Tibial nerve (tissue), 4 donors: ENCODE results near the gene ERC2.

ENCODE experiments used
- CTCF ChIP-seq, 5 experiments: fragments of 200-600 bp in 3 of 5; fragments of 450-650 bp in 2 of 5; sonication (generic) in 3 of 5; IDR thresholded peaks; one replicate each; pipeline ENCODE4 v1.5.1; 2016 to 2019; ENCODE audit warnings: antibody characterized with exemption in 5 of 5, mild to moderate bottlenecking in 3 of 5, moderate library complexity in 2 of 5
- EP300 ChIP-seq, 2 donors: sonication (generic); formaldehyde crosslinking; IDR thresholded peaks; one replicate each; pipeline ENCODE4 v1.6.1; 2017; ENCODE audit warnings: antibody characterized with exemption in 2 of 2, mild to moderate bottlenecking in 1 of 2

- TF ChIP-seq CTCF (IDR thresholded peaks at IDR 0.05) (no peak), EP300 (IDR thresholded peaks at IDR 0.05) (no peak)
Observed at GRCh38 chr3:56322862-56323261, 145.4 kb downstream of the ERC2 start.
